Cerebellar cortex (tissue), 1 donor: ENCODE results near the gene TMEM39B.
"Not testable (repeated sequence)": the region's sequence is repeated elsewhere in the genome, so short reads cannot be mapped to it uniquely, and the experiment has no call there.

ENCODE experiments used
- DNase-seq: peaks from one replicate; pipeline ENCODE4 v3.0.0-alpha.2; 2015; ENCODE audit warnings: low spot score

The TMEM39B gene

DNA sequence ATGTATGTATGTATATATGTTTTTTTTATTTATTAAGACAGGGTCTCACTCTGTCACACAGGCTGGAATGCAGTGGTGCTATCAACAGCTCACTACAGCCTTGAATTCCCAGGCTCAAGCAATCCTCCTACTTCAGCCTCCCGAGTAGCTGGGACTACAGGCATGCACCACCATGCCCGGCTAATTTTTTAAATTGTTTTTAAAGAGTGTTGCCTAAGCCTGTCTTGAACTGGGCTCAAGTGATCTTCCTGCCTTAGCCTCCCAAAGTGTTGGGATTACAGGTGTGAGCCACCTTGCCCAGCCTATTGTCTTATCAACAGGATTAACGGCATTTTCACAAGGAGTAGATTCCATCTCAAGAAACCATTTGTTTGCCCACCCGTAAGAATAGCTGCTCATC is 40.7 kb downstream of the TMEM39B start:
- DNase-seq = not testable (repeated sequence)

DNA sequence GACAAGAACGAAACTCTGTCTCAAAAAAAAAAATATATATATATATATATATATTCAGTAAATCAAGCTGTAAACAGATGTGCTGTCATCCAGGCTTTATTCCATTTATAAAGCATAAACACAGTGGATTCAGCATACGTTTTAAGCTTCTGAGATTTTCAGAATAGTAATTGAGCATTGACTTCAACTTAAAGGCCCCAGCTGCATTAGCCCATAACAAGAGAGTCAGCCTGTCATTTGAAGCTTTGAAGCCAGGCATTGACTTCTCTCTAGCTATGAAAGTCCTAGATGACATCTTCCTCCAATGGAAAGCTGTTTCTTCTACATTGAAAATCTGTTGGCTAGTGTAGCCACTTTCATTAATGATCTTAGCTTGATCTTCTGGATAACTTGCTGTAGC is 41.7 kb downstream of the TMEM39B start:
- no peak for DNase-seq

DNA sequence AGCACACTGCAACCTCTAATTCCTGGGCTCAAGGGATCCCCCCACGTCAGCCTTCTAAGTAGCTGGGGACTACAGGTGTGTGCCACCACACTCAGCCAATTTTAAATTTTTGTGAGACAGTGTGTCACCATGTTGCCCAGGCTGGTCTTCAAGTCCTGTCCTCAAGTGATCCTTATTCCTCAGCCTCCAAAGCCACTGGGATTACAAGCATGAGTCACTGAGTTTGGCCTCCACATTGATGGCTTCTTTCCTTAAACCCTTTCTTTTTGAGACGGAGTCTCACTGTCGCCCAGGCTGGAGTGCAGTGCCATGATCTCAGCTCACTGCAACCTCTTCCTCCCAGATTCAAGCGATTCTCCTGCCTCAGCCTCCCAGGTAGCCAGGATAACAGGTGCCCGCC is 42.8 kb downstream of the TMEM39B start:
- no peak for DNase-seq

DNA sequence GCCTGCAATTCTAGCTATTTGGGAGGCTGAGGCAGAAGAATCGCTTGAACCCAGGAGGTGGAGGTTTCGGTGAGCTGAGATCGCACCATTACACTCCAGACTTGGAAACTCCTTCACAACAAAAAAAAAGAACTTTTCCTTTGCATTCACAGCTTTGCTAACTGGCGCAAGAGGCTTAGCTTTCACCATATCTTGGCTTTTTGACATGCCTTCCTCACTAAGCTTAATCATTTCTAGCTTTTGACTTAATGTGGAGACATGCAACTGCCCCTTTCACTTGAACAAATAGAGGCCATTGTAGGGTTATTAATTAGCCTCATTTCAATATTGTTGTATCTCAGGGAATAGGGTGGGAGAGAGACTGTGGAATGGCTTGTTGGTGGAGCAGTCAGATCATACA is 43.8 kb downstream of the TMEM39B start:
- DNase-seq = no peak

DNA sequence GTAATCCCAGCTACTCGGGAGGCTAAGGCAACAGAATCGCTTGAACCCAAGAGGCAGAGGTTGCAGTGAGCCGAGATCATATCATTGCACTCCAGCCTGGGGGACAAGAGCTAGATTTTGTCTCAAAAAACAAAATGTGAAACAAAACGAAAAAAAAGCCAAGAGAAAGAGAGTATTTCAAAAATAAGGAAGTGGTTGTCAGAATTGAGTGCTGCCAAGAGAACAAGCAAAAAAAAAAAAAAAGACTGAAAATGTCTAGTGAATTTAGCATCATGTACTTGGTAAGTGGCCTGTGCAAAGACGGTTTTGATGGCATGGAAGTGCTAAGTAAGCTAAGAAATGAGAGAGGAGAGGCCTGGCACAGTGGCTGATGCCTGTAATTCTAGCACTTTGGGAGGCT is 49.4 kb downstream of the TMEM39B start:
- no peak for DNase-seq

DNA sequence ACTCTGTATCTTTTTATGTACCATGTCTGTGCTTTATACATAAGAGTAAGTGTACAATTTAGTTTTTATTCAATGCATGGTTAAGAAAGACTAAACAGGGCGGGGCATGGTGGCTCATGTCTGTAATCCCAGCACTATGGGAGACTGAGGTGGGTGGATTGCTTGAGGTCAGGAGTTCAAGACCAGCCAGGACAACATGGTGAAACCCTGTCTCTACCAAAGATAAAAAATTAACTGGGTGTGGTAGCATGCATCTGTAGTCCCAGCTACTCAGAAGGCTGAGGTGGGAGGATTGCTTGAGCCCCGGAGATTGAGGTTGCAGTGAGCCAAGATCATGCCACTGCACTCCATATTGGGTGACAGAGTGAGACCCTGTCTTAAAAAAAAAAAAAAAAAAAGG is 50.6 kb downstream of the TMEM39B start:
- DNase-seq = not testable (repeated sequence)

DNA sequence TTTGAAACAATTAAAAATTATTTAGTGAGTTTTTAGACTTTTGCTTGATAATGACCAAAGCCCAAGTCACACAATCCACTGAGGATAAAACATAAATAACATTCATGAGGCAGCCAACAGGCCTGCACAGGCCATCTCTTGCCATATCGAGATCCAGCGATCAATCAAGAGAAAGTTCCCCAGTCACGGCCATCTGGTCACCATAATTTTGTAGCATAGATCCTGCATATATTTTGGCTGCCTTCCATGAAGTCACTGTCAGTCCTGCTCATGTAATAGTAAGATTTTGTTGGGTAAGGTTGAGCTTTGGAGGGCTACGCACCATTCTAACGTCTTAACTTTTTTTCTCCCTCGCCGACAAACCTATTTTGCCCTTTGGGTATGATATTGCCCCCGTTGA is 52.6 kb downstream of the TMEM39B start:
- DNase-seq = no peak

DNA sequence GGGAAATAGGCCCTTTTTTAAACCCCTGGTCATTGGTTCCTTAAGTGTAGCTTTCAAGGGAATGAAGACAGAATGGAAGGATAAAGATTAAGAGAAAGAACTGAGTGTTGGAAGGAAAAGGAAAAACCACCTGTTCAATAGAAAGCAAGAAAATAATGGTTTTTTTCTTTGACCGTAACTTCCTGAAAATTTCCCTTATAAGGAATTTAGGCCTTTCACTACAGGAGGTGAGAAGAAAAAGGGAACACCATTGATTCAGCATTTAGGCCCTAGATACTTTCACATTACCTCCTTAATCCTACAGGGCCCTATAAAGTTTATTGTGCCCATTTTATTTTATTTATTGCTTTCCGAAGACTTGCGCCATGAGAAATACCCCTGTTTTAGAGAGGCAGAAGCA is 54.0 kb downstream of the TMEM39B start:
- no peak for DNase-seq

DNA sequence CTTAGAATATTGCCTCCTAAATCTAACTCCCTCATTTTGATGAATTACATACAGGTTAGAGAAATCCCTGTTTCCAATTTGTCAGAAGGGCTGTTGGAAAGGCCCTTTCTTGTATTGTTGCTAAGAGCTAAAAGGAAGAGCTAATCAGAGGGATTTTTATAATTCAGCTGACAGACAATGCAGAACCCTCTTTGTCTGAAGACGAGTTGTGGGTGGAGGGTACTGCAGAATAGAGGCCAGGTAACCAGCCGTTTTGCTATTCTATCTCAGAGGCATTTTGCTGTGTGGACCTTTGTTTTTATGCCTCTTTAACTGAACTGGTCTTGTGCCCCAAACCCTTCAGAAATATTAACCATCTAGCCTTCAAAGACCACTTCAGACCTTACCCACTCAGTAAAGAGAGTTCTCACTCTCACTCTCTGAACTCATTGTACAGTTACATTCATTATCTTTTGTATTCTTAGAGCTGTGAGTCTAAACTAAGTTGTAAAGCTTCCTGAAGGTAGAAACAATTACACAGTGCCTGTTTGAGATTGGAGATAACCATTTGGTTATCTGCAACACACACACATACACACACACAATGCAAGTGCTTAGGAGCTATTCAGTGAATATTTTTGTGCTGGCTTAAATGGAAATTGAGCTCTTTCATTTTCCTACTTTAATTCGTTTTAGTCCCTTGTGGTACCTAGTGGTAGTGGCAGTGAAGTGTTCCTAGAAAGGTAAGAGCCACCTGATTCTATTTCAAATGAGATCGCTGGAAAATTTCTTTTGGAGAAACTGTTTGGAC is 54.9 kb downstream of the TMEM39B start:
- DNase-seq = no peak

DNA sequence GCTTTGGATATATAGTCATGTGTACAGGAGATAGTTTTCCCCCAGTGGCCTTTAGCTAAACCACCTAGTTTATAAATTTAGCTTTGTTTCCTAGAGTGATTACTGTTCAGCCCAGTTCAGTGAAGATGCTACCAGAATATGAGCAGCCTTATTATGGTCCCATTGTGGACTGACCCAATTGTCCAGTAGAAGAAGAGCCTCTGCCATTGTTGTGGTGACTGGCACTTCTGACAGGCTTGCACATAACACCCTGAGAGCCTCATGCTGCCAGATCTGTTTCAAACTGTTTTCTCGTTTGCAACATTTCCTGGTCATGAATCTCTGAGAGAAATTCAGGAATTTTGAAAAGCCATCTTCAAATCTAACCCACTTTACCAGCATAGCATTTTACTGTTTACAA is 55.7 kb downstream of the TMEM39B start:
- no peak for DNase-seq

DNA sequence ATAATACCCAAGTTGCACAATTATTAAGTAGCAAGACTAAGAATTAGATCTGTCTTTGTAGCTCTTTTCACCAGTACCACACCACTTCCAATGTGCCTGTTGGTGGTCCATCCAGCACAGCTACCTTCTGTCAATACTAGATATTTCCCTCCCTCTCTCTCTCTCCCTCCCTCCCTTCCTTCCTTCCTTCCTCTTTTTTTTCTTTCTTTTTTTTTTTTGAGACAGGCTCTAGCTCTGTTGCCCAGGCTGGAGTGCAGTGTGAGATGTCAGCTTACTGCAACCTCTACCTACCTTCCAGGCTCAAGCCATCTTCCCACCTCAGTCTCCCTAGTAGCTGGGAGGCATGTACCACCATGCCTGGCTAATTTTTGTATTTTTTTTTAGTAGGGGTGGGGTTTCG is 56.2 kb downstream of the TMEM39B start:
- DNase-seq = no peak

DNA sequence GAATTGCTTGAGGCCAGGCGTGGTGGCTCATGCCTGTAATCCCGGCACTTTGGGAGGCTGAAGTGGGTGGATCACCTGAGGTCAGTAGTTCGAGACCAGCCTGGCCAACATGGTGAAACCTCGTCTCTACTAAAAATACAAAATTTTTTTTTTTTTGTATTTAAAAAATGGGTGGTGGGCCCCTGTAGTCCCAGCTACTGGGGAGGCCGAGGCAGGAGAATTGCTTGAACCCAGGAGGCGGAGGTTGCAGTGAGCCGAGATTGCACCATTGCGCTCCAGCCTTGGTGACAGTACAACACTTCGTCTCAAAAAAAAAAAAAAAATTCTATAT is 61.2 kb downstream of the TMEM39B start:
- not testable (repeated sequence) for DNase-seq

DNA sequence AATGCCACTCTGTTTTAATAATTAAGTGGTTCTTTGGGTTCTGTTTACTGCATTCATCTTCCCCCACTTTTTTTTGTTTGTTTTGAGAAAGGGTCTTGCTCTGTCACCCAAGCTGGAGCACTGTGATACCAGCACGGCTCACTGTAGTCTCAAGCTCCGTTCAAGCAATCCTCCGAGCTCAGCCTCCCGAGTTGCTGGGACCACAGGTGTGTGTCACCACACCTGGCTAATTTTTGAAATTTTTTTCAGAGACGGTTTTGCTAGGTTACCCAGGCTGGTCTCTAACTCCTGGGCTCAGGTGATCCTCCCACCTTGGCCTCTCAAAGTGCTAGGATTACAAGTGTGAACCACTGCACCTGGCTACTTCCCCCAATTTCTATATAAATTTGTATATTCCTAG is 64.4 kb downstream of the TMEM39B start:
- DNase-seq = no peak

DNA sequence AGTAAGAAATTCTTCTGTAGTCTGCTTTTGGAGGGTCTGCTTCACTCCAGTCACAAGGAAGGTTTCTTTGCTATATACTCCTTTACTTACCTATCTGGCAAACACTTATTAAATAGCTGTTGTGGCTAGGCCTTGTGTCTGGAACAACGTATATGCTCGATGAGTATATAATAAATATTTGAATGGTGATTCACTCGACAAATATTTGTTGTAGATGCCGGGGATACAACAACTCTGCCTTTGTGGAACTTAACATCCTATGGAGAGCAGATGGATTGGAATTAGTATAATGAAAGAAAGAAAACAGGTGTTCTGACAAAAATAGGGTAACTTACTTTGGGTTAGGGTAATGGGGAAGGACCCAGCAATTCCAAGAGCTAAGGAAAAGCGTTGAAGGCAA is 66.2 kb downstream of the TMEM39B start:
- DNase-seq = no peak

DNA sequence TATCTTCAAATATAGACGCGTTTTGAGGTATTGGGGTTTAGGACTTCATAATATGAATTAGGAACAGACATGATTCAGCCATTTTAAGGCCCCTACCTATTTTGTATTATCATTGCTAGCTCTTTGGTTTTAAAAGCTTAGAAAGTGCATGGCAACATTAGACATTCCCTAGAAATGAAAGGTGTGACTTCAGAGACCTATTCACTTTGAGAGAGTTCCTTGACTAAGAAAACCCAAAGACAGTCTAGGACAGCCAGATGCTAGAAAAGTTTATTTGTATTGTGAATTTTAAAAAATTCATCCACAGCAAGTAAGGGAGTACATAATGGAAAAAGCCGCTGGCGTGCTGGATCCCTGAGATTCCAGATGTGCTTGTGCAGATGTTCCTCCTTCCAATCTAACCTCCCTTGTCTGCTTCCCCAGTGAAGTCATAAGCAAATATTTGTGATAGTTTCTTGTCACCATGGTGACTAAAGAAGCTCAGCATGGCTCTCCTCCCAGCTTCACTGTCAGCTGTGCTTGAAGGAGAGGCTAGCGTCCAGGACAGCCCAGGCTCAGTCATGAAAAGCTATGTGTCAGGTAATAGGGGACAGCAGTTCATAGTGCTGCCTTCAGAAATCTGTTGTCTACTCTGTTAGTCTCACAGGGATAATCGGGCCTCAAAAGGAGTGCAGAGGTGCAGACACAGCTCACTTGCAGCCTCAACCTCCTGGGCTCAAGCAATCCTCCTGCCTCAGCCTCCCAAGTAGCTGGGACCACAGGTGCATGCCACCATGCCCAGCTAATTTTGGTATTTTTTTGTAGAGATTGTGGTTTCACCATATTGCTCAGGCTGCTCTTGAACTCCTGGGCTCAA is 69.9 kb downstream of the TMEM39B start:
- peak; percentile 28 for DNase-seq

DNA sequence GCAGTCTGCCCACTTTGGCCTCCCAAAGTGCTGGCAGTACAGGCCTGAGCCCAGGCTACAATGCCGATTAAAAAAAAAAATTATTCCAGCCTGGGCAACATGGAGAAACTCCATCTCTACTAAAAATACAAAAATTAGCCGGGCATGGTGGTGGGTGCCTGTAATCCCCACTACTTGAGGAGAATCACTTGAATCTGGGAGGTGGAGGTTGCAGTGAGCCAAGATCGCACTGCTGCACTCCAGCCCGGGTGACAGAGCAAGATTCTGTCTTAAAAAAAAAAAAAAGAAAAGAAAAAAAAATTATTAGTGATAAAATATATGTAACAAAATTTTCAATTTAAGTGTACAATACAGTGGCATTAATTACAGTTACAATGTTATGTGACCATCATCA is 70.6 kb downstream of the TMEM39B start:
- DNase-seq = not testable (repeated sequence)

DNA sequence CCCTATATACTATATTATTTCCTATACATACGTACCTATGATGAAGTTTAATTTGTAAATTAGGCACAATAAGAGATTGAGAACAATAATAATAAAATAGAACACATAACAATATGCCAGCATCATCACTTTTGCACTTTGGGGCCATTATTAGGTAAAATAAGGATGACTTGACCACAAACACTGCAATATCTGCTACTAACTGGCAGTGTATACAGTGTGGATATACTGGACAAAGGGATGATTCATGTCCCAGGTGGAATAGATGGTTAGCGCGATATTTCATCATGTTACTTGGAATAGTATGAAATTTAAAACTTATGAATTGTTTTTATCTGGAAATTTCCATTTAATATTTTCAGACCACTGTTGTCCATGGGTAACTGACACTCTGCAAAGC is 71.3 kb downstream of the TMEM39B start:
- no peak for DNase-seq

DNA sequence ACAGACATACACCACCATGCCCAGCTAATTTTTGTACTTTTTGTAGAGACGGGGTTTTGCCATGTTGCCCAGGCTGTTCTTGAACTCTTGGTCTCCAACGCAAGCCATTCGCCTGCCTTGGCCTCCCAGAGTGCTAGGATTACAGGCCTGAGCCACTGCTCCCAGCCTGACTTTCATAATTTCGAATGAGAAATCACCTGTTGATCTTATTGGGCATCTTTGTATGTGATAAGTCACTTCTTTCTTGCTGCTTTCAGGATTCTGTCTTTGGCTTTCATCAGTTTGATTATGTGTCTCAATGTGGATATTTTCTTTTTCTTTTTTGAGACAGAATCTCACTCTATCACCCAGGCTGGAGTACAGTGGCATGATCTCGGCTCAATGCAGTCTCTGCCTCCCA is 75.1 kb downstream of the TMEM39B start:
- DNase-seq = not testable (repeated sequence)

DNA sequence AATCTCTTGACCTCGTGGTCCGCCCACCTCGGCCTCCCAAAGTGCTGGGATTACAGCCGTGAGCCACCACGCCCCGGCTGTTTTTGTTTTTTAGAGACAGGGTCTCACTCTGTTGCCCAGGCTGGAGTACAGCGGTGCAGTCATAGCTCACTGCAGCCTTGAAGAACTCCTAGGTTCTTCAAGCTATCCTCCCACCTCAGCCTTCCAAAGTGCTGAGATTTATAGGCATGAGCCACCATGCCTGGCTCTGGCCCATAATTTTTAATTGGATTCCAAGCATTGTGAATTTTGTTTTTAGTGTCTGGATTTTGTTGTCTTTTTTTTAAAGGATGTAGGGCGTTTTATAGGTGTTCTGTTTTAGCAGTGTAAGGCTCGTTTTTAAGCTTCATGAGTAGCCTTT is 78.1 kb downstream of the TMEM39B start:
- DNase-seq = no peak

DNA sequence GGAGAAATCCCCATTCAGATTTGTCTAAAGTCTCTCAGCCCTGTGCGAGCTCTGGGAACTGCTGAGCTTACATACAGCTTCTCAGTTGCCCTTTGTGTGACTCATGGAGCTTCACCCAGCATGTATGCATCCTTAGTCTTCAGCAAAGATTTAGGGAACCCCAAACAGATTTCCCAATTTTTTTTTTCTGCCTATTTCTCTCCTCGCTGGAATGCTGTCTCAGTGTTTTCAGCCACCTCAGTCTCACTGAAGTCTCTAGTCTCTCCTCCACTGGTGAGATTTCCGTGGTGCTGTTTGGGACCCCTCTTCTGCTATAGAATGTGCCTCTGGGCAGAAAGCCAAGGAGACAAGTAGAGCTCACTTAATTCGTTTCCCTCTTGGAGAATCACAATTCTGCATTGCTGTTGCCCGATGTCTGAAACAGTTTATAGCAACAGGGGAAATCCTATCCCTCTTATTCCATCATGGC is 78.6 kb downstream of the TMEM39B start:
- peak; percentile 30 for DNase-seq
